ENCODE results near the gene TMEM242.

TMEM242 gene

GRCh38 chr6:157323255-157323965 lies at the start of gene TMEM242:
TMEM242 (minus strand) TSS chr6:157323519; CDS start chr6:157323499, 20 bp downstream.
- DNase-seq (ENCODE audit: low read depth): peak; percentile 96
- no peak for TF ChIP-seq CTCF (IDR thresholded peaks at IDR 0.05; ENCODE audit: insufficient read depth, low read depth, low read length, missing control alignments)
- H3K4me3 ChIP-seq (ENCODE audit: low read depth, low read length): peak within 1 kb of the TSS; percentile 95

- no peak for DNase-seq (ENCODE audit: low read depth)
- H3K4me3 ChIP-seq (ENCODE audit: low read depth, low read length): no peak overlapping the region
- TF ChIP-seq CTCF (IDR thresholded peaks at IDR 0.05; ENCODE audit: insufficient read depth, low read depth, low read length, missing control alignments): no peak
Measured at GRCh38 chr6:157372501-157373280, 49.4 kb upstream of the TMEM242 start.

GRCh38 chr6:157370755-157371154 lies 47.4 kb upstream of the TMEM242 start:
- TF ChIP-seq CTCF (IDR thresholded peaks at IDR 0.05; ENCODE audit: insufficient read depth, low read depth, low read length, missing control alignments): no peak
- DNase-seq (ENCODE audit: low read depth): no peak
- no peak overlapping the region for H3K4me3 ChIP-seq (ENCODE audit: low read depth, low read length)

- no peak for DNase-seq (ENCODE audit: low read depth)
- no peak for TF ChIP-seq CTCF (IDR thresholded peaks at IDR 0.05; ENCODE audit: insufficient read depth, low read depth, low read length, missing control alignments)
Measured at GRCh38 chr6:157368359-157369049, 45.2 kb upstream of the TMEM242 start.

GRCh38 chr6:157366648-157367047 lies 43.3 kb upstream of the TMEM242 start:
- H3K4me3 ChIP-seq (ENCODE audit: low read depth, low read length): no peak overlapping the region
- no peak for TF ChIP-seq CTCF (IDR thresholded peaks at IDR 0.05; ENCODE audit: insufficient read depth, low read depth, low read length, missing control alignments)
- no peak for DNase-seq (ENCODE audit: low read depth)

More at GRCh38 chr6:157368359-157369049, 45.2 kb upstream of the TMEM242 start:
- H3K4me3 ChIP-seq (ENCODE audit: low read depth, low read length): no peak overlapping the region

GRCh38 chr6:157364705-157365104 lies 41.4 kb upstream of the TMEM242 start:
- DNase-seq (ENCODE audit: low read depth): no peak
- no peak overlapping the region for H3K4me3 ChIP-seq (ENCODE audit: low read depth, low read length)
- TF ChIP-seq CTCF (IDR thresholded peaks at IDR 0.05; ENCODE audit: insufficient read depth, low read depth, low read length, missing control alignments): no peak
